ENCODE results near the gene USF1. TPM values are rescaled to one million over a fixed set of nuclear protein-coding genes. Genes with fewer than 3 reads are reported as not detected.

Gene USF1
- total and polyA plus RNA-seq, 9 of the 15 experiments (the other 6 are each of a cell fraction or from before 2014, with no cell fraction given), result 7.4 to 60.2 (median 54.2) TPM

GRCh38 chr1:161009602-161010211 is 36.1 kb downstream of the USF1 start (continued):
- TF ChIP-seq NFIC (IDR thresholded peaks at IDR 0.05) (peak; percentile 84), SMARCC2 (IDR thresholded peaks at IDR 0.05; ENCODE audit: low read depth) (peak; percentile 78), TAL1 (IDR thresholded peaks at IDR 0.05) (peak; percentile 91), NCOA1 (IDR thresholded peaks at IDR 0.05; ENCODE audit: low read depth) (peak; percentile 62; the same call in 1 of the 2 replicates), U2AF1 (optimal IDR thresholded peaks at IDR 0.05; ENCODE audit: low read depth, low read length) (no peak), CREB3L1 (IDR thresholded peaks at IDR 0.05; ENCODE audit: borderline replicate concordance, low read depth) (no peak; the same call in 1 of the 2 replicates), CTBP1 (IDR thresholded peaks at IDR 0.05; ENCODE audit: borderline replicate concordance) (peak; percentile 51; the same call in 1 of the 2 replicates), NR2C1 (IDR thresholded peaks at IDR 0.05) (0 out of 2 replicates have a peak, but pooled peaks have one; percentile 32), NR2C1 (tag; IDR thresholded peaks at IDR 0.05) (no peak), GATAD2B (IDR thresholded peaks at IDR 0.05; ENCODE audit: borderline replicate concordance) (peak; percentile 69; the same call in 1 of the 2 replicates), MLLT1 (IDR thresholded peaks at IDR 0.05) (peak in 1 of 2 experiments; percentile 51; a peak in 1 of 4 replicates), GABPA (tag; conservative IDR thresholded peaks at IDR 0.05; ENCODE audit: low read depth) (no peak), RAD21 (CRISPR knock-in tag; conservative IDR thresholded peaks at IDR 0.05 in 1 of 2, IDR thresholded peaks at IDR 0.05 in 1 of 2) (peak in 1 of 2 experiments; percentile 8; a peak in 1 of 4 replicates), TBL1XR1 (IDR thresholded peaks at IDR 0.05; ENCODE audit: low read length in 2 of 2) (peak; percentile 59 to 76; a peak in 2 of 4 replicates), RAD51 (IDR thresholded peaks at IDR 0.05; ENCODE audit: borderline replicate concordance, low read depth) (0 out of 2 replicates have a peak, but pooled peaks have one; percentile 7), MTA3 (IDR thresholded peaks at IDR 0.05; ENCODE audit: borderline replicate concordance) (peak; percentile 49; the same call in 1 of the 2 replicates), ZBTB2 (IDR thresholded peaks at IDR 0.05) (0 out of 2 replicates have a peak, but pooled peaks have one; percentile 37)
- TF ChIP-seq, protein P1, sequence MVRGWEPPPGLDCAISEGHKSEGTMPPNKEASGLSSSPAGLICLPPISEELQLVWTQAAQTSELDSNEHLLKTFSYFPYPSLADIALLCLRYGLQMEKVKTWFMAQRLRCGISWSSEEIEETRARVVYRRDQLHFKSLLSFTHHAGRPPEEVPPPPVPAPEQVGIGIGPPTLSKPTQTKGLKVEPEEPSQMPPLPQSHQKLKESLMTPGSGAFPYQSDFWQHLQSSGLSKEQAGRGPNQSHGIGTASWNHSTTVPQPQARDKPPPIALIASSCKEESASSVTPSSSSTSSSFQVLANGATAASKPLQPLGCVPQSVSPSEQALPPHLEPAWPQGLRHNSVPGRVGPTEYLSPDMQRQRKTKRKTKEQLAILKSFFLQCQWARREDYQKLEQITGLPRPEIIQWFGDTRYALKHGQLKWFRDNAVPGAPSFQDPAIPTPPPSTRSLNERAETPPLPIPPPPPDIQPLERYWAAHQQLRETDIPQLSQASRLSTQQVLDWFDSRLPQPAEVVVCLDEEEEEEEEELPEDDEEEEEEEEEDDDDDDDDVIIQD (CRISPR knock-in tag; IDR thresholded peaks at IDR 0.05), result no peak
- TF ChIP-seq, protein P2, sequence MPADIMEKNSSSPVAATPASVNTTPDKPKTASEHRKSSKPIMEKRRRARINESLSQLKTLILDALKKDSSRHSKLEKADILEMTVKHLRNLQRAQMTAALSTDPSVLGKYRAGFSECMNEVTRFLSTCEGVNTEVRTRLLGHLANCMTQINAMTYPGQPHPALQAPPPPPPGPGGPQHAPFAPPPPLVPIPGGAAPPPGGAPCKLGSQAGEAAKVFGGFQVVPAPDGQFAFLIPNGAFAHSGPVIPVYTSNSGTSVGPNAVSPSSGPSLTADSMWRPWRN (IDR thresholded peaks at IDR 0.05; ENCODE audit: low read depth), result peak; percentile 49; the same call in 1 of the 2 replicates
- TF ChIP-seq, protein P3, sequence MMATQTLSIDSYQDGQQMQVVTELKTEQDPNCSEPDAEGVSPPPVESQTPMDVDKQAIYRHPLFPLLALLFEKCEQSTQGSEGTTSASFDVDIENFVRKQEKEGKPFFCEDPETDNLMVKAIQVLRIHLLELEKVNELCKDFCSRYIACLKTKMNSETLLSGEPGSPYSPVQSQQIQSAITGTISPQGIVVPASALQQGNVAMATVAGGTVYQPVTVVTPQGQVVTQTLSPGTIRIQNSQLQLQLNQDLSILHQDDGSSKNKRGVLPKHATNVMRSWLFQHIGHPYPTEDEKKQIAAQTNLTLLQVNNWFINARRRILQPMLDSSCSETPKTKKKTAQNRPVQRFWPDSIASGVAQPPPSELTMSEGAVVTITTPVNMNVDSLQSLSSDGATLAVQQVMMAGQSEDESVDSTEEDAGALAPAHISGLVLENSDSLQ (IDR thresholded peaks at IDR 0.05), result peak; percentile 89
